ENCODE measurements around the gene TIMP2. TPM values are rescaled to one million over a fixed set of nuclear protein-coding genes. Genes with fewer than 3 reads are reported as not detected.

The TIMP2 gene
- total RNA-seq, 1 experiment from 2014 or later, result 29.0 TPM

DNA sequence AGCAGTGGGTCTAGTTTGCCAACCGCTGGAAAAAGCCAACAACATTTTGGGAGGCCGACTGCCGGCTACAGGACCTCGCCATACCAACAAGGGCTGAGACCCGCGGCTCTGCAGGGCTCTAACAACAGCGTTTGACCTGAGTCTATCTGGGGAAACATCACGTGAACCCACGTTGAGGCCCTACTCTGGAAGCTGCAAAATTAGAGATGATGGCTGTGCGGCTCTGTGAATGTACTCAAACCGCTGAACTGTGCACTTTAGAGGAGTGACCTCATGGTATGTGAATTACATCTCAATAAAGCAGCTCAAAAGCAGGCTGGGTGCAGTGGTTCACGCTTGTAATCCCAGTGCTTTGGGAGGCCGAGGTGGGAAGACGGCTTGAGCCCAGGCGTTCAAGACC lies 12.1 kb downstream of the TIMP2 start:
- H3K4me1 Mint-ChIP-seq, result peaks cover 15 to 23% of the 10 kb centered on the region in 2 experiments
- peaks cover 2% of the 10 kb centered on the region; the same call in 1 of the 2 replicates for H3K79me2 ChIP-seq (ENCODE audit: insufficient read depth, low read length)

More for the DNA sequence above, 12.1 kb downstream of the TIMP2 start:
- H3K27ac Mint-ChIP-seq, result no peak overlapping the region
- Histone ChIP-seq H2BK5ac (ENCODE audit: insufficient read length, low read length) (no peak overlapping the region), H3K27me3 (ENCODE audit: insufficient read depth, low read length) (no peaks in the 10 kb centered on the region), H3T11ph (ENCODE audit: low read length) (no peak overlapping the region), H4K91ac (ENCODE audit: insufficient read length, low read depth, low read length) (no peak overlapping the region), H2BK15ac (ENCODE audit: low read depth, low read length) (no peak overlapping the region; the same call in 1 of the 2 replicates), H3K4me2 (ENCODE audit: insufficient read depth, insufficient read length, low read length) (no peak overlapping the region), H3K18ac (ENCODE audit: insufficient read length, low read depth, low read length) (no peak overlapping the region), H2BK120ac (ENCODE audit: low read depth, low read length, poor library complexity, severe bottlenecking) (no peak overlapping the region), H3K79me1 (ENCODE audit: insufficient read depth, low read depth, low read length, poor library complexity, severe bottlenecking) (no peaks in the 10 kb centered on the region), H3K4me1 (ENCODE audit: insufficient read depth, low read length) (peaks cover 4% of the 10 kb centered on the region; the same call in 1 of the 2 replicates), H3K9me3 (ENCODE audit: control insufficient read depth, low read depth, low read length) (no peaks in the 10 kb centered on the region), H3K23me2 (ENCODE audit: insufficient read length, low read depth, low read length, poor library complexity, severe bottlenecking) (no peaks in the 10 kb centered on the region), H3K4ac (ENCODE audit: low read depth, low read length) (no peak overlapping the region), H2AFZ (ENCODE audit: low read length) (no peak overlapping the region), H4K5ac (ENCODE audit: insufficient read length, low read depth, low read length) (no peak overlapping the region), H4K8ac (replicated peaks; ENCODE audit: insufficient read length, low read depth, low read length) (no peak overlapping the region), H2BK20ac (ENCODE audit: low read depth, low read length, poor library complexity, severe bottlenecking) (no peak overlapping the region), H3K56ac (ENCODE audit: insufficient read length, low read depth, low read length) (no peak overlapping the region), H3K23ac (ENCODE audit: insufficient read length, low read depth, low read length) (no peak overlapping the region), H2BK12ac (ENCODE audit: insufficient read length, low read depth, low read length) (no peak overlapping the region), H3K9ac (ENCODE audit: extremely low read depth, insufficient read length, low read length) (no peak overlapping the region), H2AK5ac (ENCODE audit: insufficient read length, low read length) (no peak overlapping the region), H3K27ac (ENCODE audit: insufficient read length, low read depth, low read length) (no peak overlapping the region), H3K14ac (ENCODE audit: insufficient read depth, low read length) (no peak overlapping the region; the same call in 1 of the 2 replicates), H4K20me1 (ENCODE audit: control insufficient read depth, insufficient read depth, insufficient read length) (peaks cover 3% of the 10 kb centered on the region)
- H3K27me3 Mint-ChIP-seq (ENCODE audit: low read depth), result no peaks in the 10 kb centered on the region
- H3K4me3 Mint-ChIP-seq, result no peak overlapping the region
- H3K36me3 Mint-ChIP-seq (ENCODE audit: insufficient read depth in 1 of 3, low read depth in 3 of 3), result peaks cover 0 to 5% (median 2%) of the 10 kb centered on the region in 3 experiments; a peak in 4 of 7 replicates
- no peaks in the 10 kb centered on the region for H3K9me3 Mint-ChIP-seq
- WGBS (ENCODE audit: extremely low coverage, insufficient read length, low lambda C conversion rate), result no CpG with 5 or more reads among the region's 15 CpGs
- DNase-seq, result no peak
- TF ChIP-seq, protein P1, sequence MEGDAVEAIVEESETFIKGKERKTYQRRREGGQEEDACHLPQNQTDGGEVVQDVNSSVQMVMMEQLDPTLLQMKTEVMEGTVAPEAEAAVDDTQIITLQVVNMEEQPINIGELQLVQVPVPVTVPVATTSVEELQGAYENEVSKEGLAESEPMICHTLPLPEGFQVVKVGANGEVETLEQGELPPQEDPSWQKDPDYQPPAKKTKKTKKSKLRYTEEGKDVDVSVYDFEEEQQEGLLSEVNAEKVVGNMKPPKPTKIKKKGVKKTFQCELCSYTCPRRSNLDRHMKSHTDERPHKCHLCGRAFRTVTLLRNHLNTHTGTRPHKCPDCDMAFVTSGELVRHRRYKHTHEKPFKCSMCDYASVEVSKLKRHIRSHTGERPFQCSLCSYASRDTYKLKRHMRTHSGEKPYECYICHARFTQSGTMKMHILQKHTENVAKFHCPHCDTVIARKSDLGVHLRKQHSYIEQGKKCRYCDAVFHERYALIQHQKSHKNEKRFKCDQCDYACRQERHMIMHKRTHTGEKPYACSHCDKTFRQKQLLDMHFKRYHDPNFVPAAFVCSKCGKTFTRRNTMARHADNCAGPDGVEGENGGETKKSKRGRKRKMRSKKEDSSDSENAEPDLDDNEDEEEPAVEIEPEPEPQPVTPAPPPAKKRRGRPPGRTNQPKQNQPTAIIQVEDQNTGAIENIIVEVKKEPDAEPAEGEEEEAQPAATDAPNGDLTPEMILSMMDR (conservative IDR thresholded peaks at IDR 0.05), result no peak

Data from H9 (cell line).